SK-N-SH treated with all-trans-retinoic acid at 6 μM for 48 hours (cell line): ENCODE results near the gene CRYGA.

Experiments
- ATAC-seq: fragments of 200-7000 bp; cut with Tn5 transposase; 3 replicates; pipeline ENCODE4 v1.9.1; 2020; ENCODE audit warnings: mild to moderate bottlenecking, moderate library complexity
- CSDC2 ChIP-seq: fragments of 250-450 bp; sonication (Bioruptor Pico); IDR thresholded peaks from 2 replicates; pipeline ENCODE4 v1.5.0; 2020; ENCODE audit warnings: mild to moderate bottlenecking, moderate library complexity
- ESRRG ChIP-seq: fragments of 250-450 bp; sonication (Bioruptor Pico); IDR thresholded peaks from 2 replicates; pipeline ENCODE4 v1.6.1; 2021; ENCODE audit warnings: mild to moderate bottlenecking
- GLIS3 ChIP-seq: fragments of 250-450 bp; sonication (Bioruptor Pico); IDR thresholded peaks from 2 replicates; pipeline ENCODE4 v1.5.0; 2020; ENCODE audit warnings: mild to moderate bottlenecking, moderate library complexity
- ISL1 ChIP-seq: fragments of 250-450 bp; sonication (Bioruptor Pico); IDR thresholded peaks from 2 replicates; pipeline ENCODE4 v2.1.2; 2022; ENCODE audit warnings: mild to moderate bottlenecking, moderate library complexity
- OSR1 ChIP-seq: fragments of 250-450 bp; sonication (Bioruptor Pico); IDR thresholded peaks from 2 replicates; pipeline ENCODE4 v1.8.0; 2022; ENCODE audit warnings: moderate library complexity, mild to moderate bottlenecking, inconsistent platforms
- PPARA ChIP-seq: fragments of 250-450 bp; sonication (Bioruptor Pico); IDR thresholded peaks from 2 replicates; pipeline ENCODE4 v1.5.0; 2020; ENCODE audit warnings: mild to moderate bottlenecking, borderline replicate concordance
- SNAI2 ChIP-seq: fragments of 250-450 bp; sonication (Bioruptor Pico); IDR thresholded peaks from 2 replicates; pipeline ENCODE4 v1.5.0; 2020; ENCODE audit warnings: mild to moderate bottlenecking, moderate library complexity
- TCF4 ChIP-seq: fragments of 250-450 bp; sonication (Bioruptor Pico); IDR thresholded peaks from 2 replicates; pipeline ENCODE4 v1.8.0; 2021; ENCODE audit warnings: mild to moderate bottlenecking, moderate library complexity, borderline replicate concordance
- ZC3H10 ChIP-seq: fragments of 250-450 bp; sonication (Bioruptor Pico); IDR thresholded peaks from 2 replicates; pipeline ENCODE4 v1.5.1; 2021; ENCODE audit warnings: mild to moderate bottlenecking, moderate library complexity
- ZFP3 ChIP-seq: fragments of 250-450 bp; sonication (Bioruptor Pico); IDR thresholded peaks from 2 replicates; pipeline ENCODE4 v1.5.0; 2020; ENCODE audit warnings: mild to moderate bottlenecking, moderate library complexity
- ZFP30 ChIP-seq: fragments of 450-650 bp; formaldehyde crosslinking; IDR thresholded peaks from 2 replicates; pipeline ENCODE4 v1.5.0; 2022; ENCODE audit warnings: mild to moderate bottlenecking, moderate library complexity
- ZNF565 ChIP-seq: fragments of 450-650 bp; formaldehyde crosslinking; conservative IDR thresholded peaks from 2 replicates; pipeline ENCODE4 v1.5.0; 2020; ENCODE audit warnings: low read depth, mild to moderate bottlenecking, moderate library complexity
- ZNF70 ChIP-seq: fragments of 450-650 bp; formaldehyde crosslinking; IDR thresholded peaks from 2 replicates; pipeline ENCODE4 v1.5.0; 2020; ENCODE audit warnings: mild to moderate bottlenecking, moderate library complexity
- ZNF8 ChIP-seq: fragments of 450-650 bp; formaldehyde crosslinking; IDR thresholded peaks from 2 replicates; pipeline ENCODE4 v1.5.0; 2020; ENCODE audit warnings: mild to moderate bottlenecking, moderate library complexity
- TF ChIP-seq, protein P1 (sequence below): fragments of 250-450 bp; sonication (Bioruptor Pico); IDR thresholded peaks from 2 replicates; pipeline ENCODE4 v1.5.0; 2020; ENCODE audit warnings: mild to moderate bottlenecking, moderate library complexity
- TF ChIP-seq, protein P2 (sequence below): fragments of 250-450 bp; sonication (Bioruptor Pico); IDR thresholded peaks from 2 replicates; pipeline ENCODE4 v1.5.1; 2020; ENCODE audit warnings: low read depth, mild to moderate bottlenecking, moderate library complexity
- TF ChIP-seq, protein P3 (sequence below): fragments of 250-450 bp; sonication (Bioruptor Pico); IDR thresholded peaks from 2 replicates; pipeline ENCODE4 v1.5.1; 2021; ENCODE audit warnings: mild to moderate bottlenecking, moderate library complexity
- TF ChIP-seq, protein P4 (sequence below): fragments of 250-450 bp; sonication (Bioruptor Pico); IDR thresholded peaks from 2 replicates; pipeline ENCODE4 v1.8.0; 2020; ENCODE audit warnings: mild to moderate bottlenecking, moderate library complexity, borderline replicate concordance

The CRYGA gene

DNA sequence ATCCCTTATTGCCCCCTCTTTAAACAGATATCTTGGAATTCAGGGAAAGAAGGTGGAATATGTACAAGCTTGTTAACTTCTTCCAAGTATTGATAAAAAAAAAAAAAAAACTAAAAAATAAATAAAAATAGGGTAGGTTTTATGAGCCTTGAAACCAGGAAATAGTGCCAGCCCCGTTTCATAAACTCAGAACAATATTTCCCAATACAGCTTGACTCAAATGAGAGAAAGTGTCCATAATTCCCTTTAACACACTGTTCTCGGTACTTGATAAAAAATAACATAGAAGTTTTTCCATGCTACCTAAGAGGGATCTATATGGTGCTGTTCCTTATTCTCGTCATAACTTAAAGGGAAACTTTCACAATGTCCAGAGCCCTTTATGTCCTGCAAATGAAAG lies 44.4 kb upstream of the CRYGA start:
- no peak for ATAC-seq

DNA sequence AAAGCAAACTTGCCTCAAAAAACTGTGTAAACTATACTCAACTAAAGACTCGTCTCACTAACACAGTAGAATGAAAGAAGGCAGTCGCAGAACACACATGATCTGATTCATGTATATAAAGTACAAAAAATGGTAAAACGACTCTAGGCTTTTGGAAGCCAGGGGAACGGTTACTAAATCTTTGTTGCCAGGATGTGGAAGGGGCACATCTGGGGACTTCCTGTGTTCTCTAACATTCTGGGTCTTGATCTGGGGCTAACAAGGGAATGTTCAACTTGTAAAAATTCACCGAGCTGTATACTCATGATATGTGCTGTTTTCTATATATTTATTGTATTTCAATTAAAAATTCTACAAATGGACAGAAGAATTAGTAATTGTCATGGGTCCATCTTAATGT lies 40.8 kb upstream of the CRYGA start:
- no peak for ATAC-seq
- TF ChIP-seq ESRRG (CRISPR knock-in tag) (no peak), ZNF565 (CRISPR knock-in tag) (no peak), ZC3H10 (no peak), ZNF8 (no peak), ZFP30 (CRISPR knock-in tag) (no peak), SNAI2 (CRISPR knock-in tag) (no peak), OSR1 (no peak), ZNF70 (CRISPR knock-in tag) (no peak), GLIS3 (no peak)
- TF ChIP-seq, protein P1, sequence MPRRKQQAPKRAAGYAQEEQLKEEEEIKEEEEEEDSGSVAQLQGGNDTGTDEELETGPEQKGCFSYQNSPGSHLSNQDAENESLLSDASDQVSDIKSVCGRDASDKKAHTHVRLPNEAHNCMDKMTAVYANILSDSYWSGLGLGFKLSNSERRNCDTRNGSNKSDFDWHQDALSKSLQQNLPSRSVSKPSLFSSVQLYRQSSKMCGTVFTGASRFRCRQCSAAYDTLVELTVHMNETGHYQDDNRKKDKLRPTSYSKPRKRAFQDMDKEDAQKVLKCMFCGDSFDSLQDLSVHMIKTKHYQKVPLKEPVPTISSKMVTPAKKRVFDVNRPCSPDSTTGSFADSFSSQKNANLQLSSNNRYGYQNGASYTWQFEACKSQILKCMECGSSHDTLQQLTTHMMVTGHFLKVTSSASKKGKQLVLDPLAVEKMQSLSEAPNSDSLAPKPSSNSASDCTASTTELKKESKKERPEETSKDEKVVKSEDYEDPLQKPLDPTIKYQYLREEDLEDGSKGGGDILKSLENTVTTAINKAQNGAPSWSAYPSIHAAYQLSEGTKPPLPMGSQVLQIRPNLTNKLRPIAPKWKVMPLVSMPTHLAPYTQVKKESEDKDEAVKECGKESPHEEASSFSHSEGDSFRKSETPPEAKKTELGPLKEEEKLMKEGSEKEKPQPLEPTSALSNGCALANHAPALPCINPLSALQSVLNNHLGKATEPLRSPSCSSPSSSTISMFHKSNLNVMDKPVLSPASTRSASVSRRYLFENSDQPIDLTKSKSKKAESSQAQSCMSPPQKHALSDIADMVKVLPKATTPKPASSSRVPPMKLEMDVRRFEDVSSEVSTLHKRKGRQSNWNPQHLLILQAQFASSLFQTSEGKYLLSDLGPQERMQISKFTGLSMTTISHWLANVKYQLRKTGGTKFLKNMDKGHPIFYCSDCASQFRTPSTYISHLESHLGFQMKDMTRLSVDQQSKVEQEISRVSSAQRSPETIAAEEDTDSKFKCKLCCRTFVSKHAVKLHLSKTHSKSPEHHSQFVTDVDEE: no peak
- TF ChIP-seq, protein P2, sequence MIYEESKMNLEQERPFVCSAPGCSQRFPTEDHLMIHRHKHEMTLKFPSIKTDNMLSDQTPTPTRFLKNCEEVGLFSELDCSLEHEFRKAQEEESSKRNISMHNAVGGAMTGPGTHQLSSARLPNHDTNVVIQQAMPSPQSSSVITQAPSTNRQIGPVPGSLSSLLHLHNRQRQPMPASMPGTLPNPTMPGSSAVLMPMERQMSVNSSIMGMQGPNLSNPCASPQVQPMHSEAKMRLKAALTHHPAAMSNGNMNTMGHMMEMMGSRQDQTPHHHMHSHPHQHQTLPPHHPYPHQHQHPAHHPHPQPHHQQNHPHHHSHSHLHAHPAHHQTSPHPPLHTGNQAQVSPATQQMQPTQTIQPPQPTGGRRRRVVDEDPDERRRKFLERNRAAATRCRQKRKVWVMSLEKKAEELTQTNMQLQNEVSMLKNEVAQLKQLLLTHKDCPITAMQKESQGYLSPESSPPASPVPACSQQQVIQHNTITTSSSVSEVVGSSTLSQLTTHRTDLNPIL (CRISPR knock-in tag): no peak

More for the DNA sequence above, 44.4 kb upstream of the CRYGA start:
- TF ChIP-seq ZNF70 (CRISPR knock-in tag) (no peak), TCF4 (CRISPR knock-in tag) (no peak), ISL1 (CRISPR knock-in tag) (no peak), PPARA (CRISPR knock-in tag) (no peak), ZFP3 (CRISPR knock-in tag) (no peak), ZC3H10 (no peak)
- TF ChIP-seq, protein P2 (CRISPR knock-in tag): no peak
- TF ChIP-seq, protein P3, sequence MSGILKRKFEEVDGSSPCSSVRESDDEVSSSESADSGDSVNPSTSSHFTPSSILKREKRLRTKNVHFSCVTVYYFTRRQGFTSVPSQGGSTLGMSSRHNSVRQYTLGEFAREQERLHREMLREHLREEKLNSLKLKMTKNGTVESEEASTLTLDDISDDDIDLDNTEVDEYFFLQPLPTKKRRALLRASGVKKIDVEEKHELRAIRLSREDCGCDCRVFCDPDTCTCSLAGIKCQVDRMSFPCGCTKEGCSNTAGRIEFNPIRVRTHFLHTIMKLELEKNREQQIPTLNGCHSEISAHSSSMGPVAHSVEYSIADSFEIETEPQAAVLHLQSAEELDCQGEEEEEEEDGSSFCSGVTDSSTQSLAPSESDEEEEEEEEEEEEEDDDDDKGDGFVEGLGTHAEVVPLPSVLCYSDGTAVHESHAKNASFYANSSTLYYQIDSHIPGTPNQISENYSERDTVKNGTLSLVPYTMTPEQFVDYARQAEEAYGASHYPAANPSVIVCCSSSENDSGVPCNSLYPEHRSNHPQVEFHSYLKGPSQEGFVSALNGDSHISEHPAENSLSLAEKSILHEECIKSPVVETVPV (CRISPR knock-in tag): no peak

DNA sequence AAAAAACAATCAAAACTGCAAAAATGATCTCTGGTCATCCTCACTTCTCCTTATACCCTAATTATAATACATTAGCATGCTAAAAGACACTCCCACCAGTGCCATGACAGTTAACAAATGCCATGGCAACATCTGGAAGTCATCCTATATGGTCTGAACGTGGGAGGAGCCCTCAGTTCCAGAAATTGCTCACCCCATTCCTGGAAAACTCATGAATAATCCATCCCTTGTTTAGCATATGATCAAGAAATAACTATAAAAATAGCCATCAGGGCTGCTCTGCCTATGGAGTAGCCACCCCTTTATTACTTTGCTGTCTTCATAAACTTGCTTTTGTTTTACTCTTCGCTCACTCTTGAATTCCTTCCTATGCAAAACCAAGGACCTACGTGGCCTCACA lies 32.1 kb upstream of the CRYGA start:
- ATAC-seq: no peak
- TF ChIP-seq ZNF8: no peak
- no peak for TF ChIP-seq ZC3H10
- TF ChIP-seq ESRRG (CRISPR knock-in tag): no peak
- TF ChIP-seq ZNF70 (CRISPR knock-in tag): no peak

DNA sequence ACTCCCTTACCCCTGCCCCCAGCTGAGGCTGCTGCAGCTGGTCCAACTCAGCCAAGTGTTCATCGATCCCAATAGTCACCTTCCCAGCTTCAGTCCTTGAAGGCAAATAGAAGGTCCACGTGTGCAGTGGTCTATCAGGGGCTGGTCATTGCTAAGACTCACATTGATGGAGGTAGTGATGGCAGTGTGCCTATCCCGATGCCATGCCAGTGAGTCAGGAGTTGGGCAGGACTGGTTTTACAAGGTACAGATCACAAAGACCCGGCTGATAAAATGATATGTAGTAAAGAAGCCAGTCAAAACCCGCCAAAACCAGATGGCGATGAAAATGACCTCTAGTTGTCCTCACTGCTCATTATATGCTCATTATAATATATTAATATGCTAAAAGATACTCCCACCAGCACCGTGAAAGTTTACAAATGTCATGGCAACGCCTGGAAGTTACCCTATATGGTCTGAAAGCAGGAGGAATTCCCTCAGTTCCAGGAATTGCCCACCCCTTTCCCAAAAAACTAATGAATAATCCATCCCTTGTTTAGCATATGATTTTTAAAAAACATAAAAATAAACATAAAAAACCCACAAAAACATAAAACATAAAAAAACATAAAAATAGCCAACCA lies 29.3 kb upstream of the CRYGA start:
- no peak for TF ChIP-seq GLIS3
- TF ChIP-seq ZNF8: no peak
- no peak for TF ChIP-seq ISL1 (CRISPR knock-in tag)
- no peak for TF ChIP-seq CSDC2 (CRISPR knock-in tag)
- TF ChIP-seq, protein P4, sequence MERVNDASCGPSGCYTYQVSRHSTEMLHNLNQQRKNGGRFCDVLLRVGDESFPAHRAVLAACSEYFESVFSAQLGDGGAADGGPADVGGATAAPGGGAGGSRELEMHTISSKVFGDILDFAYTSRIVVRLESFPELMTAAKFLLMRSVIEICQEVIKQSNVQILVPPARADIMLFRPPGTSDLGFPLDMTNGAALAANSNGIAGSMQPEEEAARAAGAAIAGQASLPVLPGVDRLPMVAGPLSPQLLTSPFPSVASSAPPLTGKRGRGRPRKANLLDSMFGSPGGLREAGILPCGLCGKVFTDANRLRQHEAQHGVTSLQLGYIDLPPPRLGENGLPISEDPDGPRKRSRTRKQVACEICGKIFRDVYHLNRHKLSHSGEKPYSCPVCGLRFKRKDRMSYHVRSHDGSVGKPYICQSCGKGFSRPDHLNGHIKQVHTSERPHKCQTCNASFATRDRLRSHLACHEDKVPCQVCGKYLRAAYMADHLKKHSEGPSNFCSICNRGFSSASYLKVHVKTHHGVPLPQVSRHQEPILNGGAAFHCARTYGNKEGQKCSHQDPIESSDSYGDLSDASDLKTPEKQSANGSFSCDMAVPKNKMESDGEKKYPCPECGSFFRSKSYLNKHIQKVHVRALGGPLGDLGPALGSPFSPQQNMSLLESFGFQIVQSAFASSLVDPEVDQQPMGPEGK (CRISPR knock-in tag): no peak

More for the DNA sequence above, 29.3 kb upstream of the CRYGA start:
- no peak for ATAC-seq
